Purkinje cell (primary cell): ENCODE measurements around the gene NELFB. TPM values are rescaled to one million over a fixed set of nuclear protein-coding genes. Genes with fewer than 3 reads are reported as not detected.

ENCODE experiments used
- polyA plus RNA-seq: library from polyadenylated mRNA; unstranded; fragments of >200 nt; fragmentation: Nextera tagmentation; gene quantifications from 2 replicates; pipeline ENCODE4 v1.2.1, GENCODE V29; 2014

The NELFB gene
- 0.38 and 1.0 TPM in 2 replicates for polyA plus RNA-seq

GRCh38 chr9:137254624-137255447 is at the start of gene NELFB:
Gene NELFB, plus strand, starts transcription at chr9:137255327.

GRCh38 chr9:137222190-137223077 is 32.7 kb upstream of the NELFB start, which contains the start of gene RNF208:
Gene RNF208, minus strand, starts transcription at chr9:137222240. Its CDS starts 1,028 bp downstream, at chr9:137221212.

GRCh38 chr9:137224830-137225694 is 30.1 kb upstream of the NELFB start, which contains the start of gene CYSRT1:
Gene CYSRT1, plus strand, starts transcription at chr9:137225174. Its CDS starts 448 bp downstream, at chr9:137225622.

GRCh38 chr9:137227054-137227852 is 27.9 kb upstream of the NELFB start, which contains the start of gene RNF224:
Gene RNF224, plus strand, starts transcription at chr9:137227502. Its CDS starts 834 bp downstream, at chr9:137228336.

GRCh38 chr9:137230705-137231371 is 24.3 kb upstream of the NELFB start, which contains the start of gene SLC34A3:
Gene SLC34A3, plus strand, starts transcription at chr9:137230901. Its CDS starts 802 bp downstream, at chr9:137231703.

GRCh38 chr9:137240841-137241489 is 14.2 kb upstream of the NELFB start, which contains the start of gene TUBB4B:
Gene TUBB4B, plus strand, starts transcription at chr9:137241287. Its CDS starts 74 bp downstream, at chr9:137241361.

GRCh38 chr9:137251194-137251461 is 4.0 kb upstream of the NELFB start, which contains the start of gene STPG3:
Gene STPG3, plus strand, starts transcription at chr9:137251286. Its CDS starts 1 bp downstream, at chr9:137251287.

GRCh38 chr9:137277329-137278041 is 22.4 kb downstream of the NELFB start, which contains the start of gene TOR4A:
Gene TOR4A, plus strand, starts transcription at chr9:137277726. Its CDS starts 964 bp downstream, at chr9:137278690.

GRCh38 chr9:137302118-137302448 is 47.0 kb downstream of the NELFB start, which contains the start of gene NRARP:
Gene NRARP, minus strand, starts transcription at chr9:137302271. Its CDS starts 343 bp downstream, at chr9:137301928.

Other genes starting within 250 kb of the NELFB start
- gene ABCA2, start 227.1 kb upstream of the NELFB start, polyA plus RNA-seq, result 0.60 and 0.74 TPM in 2 replicates
- not detected in 2 replicates for gene FUT7, start 223.2 kb upstream of the NELFB start, polyA plus RNA-seq
- gene NPDC1, start 209.2 kb upstream of the NELFB start, polyA plus RNA-seq, result 10.3 and 19.0 TPM in 2 replicates
- not detected in 2 replicates for gene ENTPD2, start 201.3 kb upstream of the NELFB start, polyA plus RNA-seq
- gene SAPCD2, start 184.8 kb upstream of the NELFB start, polyA plus RNA-seq, result 0.24 TPM in 1 of 2 replicates, not detected in the other
- gene UAP1L1, start 177.8 kb upstream of the NELFB start, polyA plus RNA-seq, result not detected in 2 replicates
- gene MAN1B1, start 168.3 kb upstream of the NELFB start, polyA plus RNA-seq, result 5.7 and 15.4 TPM in 2 replicates
- gene DPP7, start 140.6 kb upstream of the NELFB start, polyA plus RNA-seq, result 9.9 and 22.2 TPM in 2 replicates
- 21.4 and 26.3 TPM in 2 replicates for gene GRIN1, start 116.2 kb upstream of the NELFB start, polyA plus RNA-seq
- gene LRRC26, start 85.3 kb upstream of the NELFB start, polyA plus RNA-seq, result not detected in 2 replicates
- not detected in 2 replicates for gene TMEM210, start 83.3 kb upstream of the NELFB start, polyA plus RNA-seq
- 0.71 TPM in 1 of 2 replicates, not detected in the other for gene ANAPC2, start 66.8 kb upstream of the NELFB start, polyA plus RNA-seq
- gene SSNA1, start 66.7 kb upstream of the NELFB start, polyA plus RNA-seq, result 7.4 and 25.2 TPM in 2 replicates
- 0.44 and 0.99 TPM in 2 replicates for gene TPRN, start 54.6 kb upstream of the NELFB start, polyA plus RNA-seq
- gene TMEM203, start 49.7 kb upstream of the NELFB start, polyA plus RNA-seq, result 21.0 and 30.3 TPM in 2 replicates
- 0.10 and 0.11 TPM in 2 replicates for gene NDOR1, start 49.6 kb upstream of the NELFB start, polyA plus RNA-seq
- gene RNF208, start 33.1 kb upstream of the NELFB start, polyA plus RNA-seq, result 2.6 and 5.0 TPM in 2 replicates
- 0.26 TPM in 1 of 2 replicates, not detected in the other for gene CYSRT1, start 30.2 kb upstream of the NELFB start, polyA plus RNA-seq
- not detected in 2 replicates for gene RNF224, start 27.8 kb upstream of the NELFB start, polyA plus RNA-seq
- not detected in 2 replicates for gene SLC34A3, start 24.4 kb upstream of the NELFB start, polyA plus RNA-seq
- gene TUBB4B, start 14.0 kb upstream of the NELFB start, polyA plus RNA-seq, result 94.6 and 103 TPM in 2 replicates
- not detected in 2 replicates for gene STPG3, start 4.0 kb upstream of the NELFB start, polyA plus RNA-seq
- not detected in 2 replicates for gene TOR4A, start 22.4 kb downstream of the NELFB start, polyA plus RNA-seq
- gene NRARP, start 46.9 kb downstream of the NELFB start, polyA plus RNA-seq, result not detected in 2 replicates
- gene EXD3, start 167.8 kb downstream of the NELFB start, polyA plus RNA-seq, result 1.2 TPM in 1 of 2 replicates, not detected in the other
- not detected in 2 replicates for gene NOXA1, start 168.1 kb downstream of the NELFB start, polyA plus RNA-seq
- not detected in 2 replicates for gene ENTPD8, start 186.0 kb downstream of the NELFB start, polyA plus RNA-seq
- 0.07 and 0.43 TPM in 2 replicates for gene NSMF, start 204.0 kb downstream of the NELFB start, polyA plus RNA-seq